ENCODE measurements around the gene SLC9A8. TPM values are rescaled to one million over a fixed set of nuclear protein-coding genes. Genes with fewer than 3 reads are reported as not detected.

Gene SLC9A8
- total and polyA plus RNA-seq, 9 of the 15 experiments (the other 6 are each of a cell fraction or from before 2014, with no cell fraction given) = 0.56 to 9.7 (median 5.0) TPM

DNA sequence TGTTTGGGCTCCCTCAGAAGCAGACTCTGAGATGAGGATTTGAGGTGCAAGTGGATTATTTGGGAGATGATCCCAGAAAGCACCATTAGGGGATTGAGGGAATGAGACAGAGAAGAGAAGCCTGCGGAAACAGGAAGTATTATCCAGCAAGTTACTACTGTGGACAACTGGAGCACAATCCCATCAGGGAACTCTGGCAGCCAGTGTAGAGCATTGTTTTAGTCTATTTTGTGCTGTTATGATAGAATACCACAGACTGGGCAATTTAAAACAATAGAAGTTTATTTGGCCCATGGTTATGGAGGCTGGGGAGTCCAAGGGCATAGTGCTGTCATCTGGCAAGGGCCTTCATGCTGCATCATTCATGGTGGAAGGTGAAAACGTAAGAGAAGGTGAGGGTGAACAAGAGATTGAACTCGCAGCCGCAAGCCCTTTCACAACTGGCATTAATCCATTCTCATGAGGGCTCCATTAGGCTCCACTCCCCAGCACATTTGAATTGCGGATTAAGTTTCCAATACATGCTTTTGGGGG is 43.5 kb upstream of the SLC9A8 start:
- 93% methylated on average over 5 of the region's 5 CpGs for WGBS (ENCODE audit: insufficient coverage, low coverage, missing lambda C conversion rate)
- H3K27ac ChIP-seq (ENCODE audit: extremely low read depth, low read depth, low read length) = no peak overlapping the region
- POLR2A ChIA-PET = no interaction called here
- H2AFZ ChIP-seq (ENCODE audit: low read depth, low read length) = peak overlapping the region; percentile 79
- H3K9me1 ChIP-seq (ENCODE audit: control insufficient read depth, insufficient read depth, low read length) = no peaks in the 10 kb centered on the region
- H3K79me2 ChIP-seq (ENCODE audit: control insufficient read depth, insufficient read depth, low read length) = no peaks in the 10 kb centered on the region
- no peak for DNase-seq (ENCODE audit: extremely low read depth in 1 of 4, low spot score in 3 of 4)
- ATAC-seq = no peak
- no peaks in the 10 kb centered on the region for H3K27me3 ChIP-seq (ENCODE audit: control insufficient read depth in 2 of 2, insufficient read depth in 2 of 2, low read length in 2 of 2)
- no peaks in the 10 kb centered on the region for H4K20me1 ChIP-seq (replicated peaks; ENCODE audit: control insufficient read depth, insufficient read depth, low read length)
- no peak overlapping the region for H3K4me3 ChIP-seq
- no peak overlapping the region for H3K9ac ChIP-seq (ENCODE audit: insufficient read depth in 1 of 2, low read depth in 2 of 2, low read length in 2 of 2)
- intact Hi-C loops (cut with micrococcal nuclease) = loop anchor here (5.0 kb wide), 2 partner anchors 43 to 57 kb away; partner anchors contain the start of genes B4GALT5 and SLC9A8
- no peaks in the 10 kb centered on the region for H3K9me3 ChIP-seq (replicated peaks; ENCODE audit: control insufficient read depth, insufficient read depth, low read depth, low read length)
- BruUV-seq (replicated peaks) = no TSS peak
- peaks cover 16 to 44% of the 10 kb centered on the region in 2 experiments for H3K4me1 ChIP-seq (replicated peaks in 1 of 2; ENCODE audit: control insufficient read depth in 2 of 2, insufficient read depth in 2 of 2, low read length in 2 of 2)
- CTCF ChIA-PET (ENCODE audit: low intra/inter-chr PET ratio) = no interaction called here
- H3K4me2 ChIP-seq (ENCODE audit: insufficient read depth, low read length) = no peak overlapping the region
- FAIRE-seq = no peak
- H3K36me3 ChIP-seq (ENCODE audit: control insufficient read depth, insufficient read depth, low read length) = no peaks in the 10 kb centered on the region
- in situ Hi-C loops (cut with MboI) = no loop called here
- TF ChIP-seq ADNP (tag; IDR thresholded peaks at IDR 0.05) = no peak
- TF ChIP-seq, protein P1, sequence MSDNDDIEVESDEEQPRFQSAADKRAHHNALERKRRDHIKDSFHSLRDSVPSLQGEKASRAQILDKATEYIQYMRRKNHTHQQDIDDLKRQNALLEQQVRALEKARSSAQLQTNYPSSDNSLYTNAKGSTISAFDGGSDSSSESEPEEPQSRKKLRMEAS (CRISPR knock-in tag; IDR thresholded peaks at IDR 0.05) = no peak
- TF ChIP-seq, protein P2, sequence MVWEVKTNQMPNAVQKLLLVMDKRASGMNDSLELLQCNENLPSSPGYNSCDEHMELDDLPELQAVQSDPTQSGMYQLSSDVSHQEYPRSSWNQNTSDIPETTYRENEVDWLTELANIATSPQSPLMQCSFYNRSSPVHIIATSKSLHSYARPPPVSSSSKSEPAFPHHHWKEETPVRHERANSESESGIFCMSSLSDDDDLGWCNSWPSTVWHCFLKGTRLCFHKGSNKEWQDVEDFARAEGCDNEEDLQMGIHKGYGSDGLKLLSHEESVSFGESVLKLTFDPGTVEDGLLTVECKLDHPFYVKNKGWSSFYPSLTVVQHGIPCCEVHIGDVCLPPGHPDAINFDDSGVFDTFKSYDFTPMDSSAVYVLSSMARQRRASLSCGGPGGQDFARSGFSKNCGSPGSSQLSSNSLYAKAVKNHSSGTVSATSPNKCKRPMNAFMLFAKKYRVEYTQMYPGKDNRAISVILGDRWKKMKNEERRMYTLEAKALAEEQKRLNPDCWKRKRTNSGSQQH (CRISPR knock-in tag; IDR thresholded peaks at IDR 0.05) = no peak
- TF ChIP-seq OTX1 (CRISPR knock-in tag; IDR thresholded peaks at IDR 0.05) = no peak
- no peak for TF ChIP-seq ZNF133 (CRISPR knock-in tag; IDR thresholded peaks at IDR 0.05)
- no peak for TF ChIP-seq GTF2A2 (tag; IDR thresholded peaks at IDR 0.05)
- no peak for TF ChIP-seq ZC3H8 (IDR thresholded peaks at IDR 0.05)
- TF ChIP-seq, protein P3, sequence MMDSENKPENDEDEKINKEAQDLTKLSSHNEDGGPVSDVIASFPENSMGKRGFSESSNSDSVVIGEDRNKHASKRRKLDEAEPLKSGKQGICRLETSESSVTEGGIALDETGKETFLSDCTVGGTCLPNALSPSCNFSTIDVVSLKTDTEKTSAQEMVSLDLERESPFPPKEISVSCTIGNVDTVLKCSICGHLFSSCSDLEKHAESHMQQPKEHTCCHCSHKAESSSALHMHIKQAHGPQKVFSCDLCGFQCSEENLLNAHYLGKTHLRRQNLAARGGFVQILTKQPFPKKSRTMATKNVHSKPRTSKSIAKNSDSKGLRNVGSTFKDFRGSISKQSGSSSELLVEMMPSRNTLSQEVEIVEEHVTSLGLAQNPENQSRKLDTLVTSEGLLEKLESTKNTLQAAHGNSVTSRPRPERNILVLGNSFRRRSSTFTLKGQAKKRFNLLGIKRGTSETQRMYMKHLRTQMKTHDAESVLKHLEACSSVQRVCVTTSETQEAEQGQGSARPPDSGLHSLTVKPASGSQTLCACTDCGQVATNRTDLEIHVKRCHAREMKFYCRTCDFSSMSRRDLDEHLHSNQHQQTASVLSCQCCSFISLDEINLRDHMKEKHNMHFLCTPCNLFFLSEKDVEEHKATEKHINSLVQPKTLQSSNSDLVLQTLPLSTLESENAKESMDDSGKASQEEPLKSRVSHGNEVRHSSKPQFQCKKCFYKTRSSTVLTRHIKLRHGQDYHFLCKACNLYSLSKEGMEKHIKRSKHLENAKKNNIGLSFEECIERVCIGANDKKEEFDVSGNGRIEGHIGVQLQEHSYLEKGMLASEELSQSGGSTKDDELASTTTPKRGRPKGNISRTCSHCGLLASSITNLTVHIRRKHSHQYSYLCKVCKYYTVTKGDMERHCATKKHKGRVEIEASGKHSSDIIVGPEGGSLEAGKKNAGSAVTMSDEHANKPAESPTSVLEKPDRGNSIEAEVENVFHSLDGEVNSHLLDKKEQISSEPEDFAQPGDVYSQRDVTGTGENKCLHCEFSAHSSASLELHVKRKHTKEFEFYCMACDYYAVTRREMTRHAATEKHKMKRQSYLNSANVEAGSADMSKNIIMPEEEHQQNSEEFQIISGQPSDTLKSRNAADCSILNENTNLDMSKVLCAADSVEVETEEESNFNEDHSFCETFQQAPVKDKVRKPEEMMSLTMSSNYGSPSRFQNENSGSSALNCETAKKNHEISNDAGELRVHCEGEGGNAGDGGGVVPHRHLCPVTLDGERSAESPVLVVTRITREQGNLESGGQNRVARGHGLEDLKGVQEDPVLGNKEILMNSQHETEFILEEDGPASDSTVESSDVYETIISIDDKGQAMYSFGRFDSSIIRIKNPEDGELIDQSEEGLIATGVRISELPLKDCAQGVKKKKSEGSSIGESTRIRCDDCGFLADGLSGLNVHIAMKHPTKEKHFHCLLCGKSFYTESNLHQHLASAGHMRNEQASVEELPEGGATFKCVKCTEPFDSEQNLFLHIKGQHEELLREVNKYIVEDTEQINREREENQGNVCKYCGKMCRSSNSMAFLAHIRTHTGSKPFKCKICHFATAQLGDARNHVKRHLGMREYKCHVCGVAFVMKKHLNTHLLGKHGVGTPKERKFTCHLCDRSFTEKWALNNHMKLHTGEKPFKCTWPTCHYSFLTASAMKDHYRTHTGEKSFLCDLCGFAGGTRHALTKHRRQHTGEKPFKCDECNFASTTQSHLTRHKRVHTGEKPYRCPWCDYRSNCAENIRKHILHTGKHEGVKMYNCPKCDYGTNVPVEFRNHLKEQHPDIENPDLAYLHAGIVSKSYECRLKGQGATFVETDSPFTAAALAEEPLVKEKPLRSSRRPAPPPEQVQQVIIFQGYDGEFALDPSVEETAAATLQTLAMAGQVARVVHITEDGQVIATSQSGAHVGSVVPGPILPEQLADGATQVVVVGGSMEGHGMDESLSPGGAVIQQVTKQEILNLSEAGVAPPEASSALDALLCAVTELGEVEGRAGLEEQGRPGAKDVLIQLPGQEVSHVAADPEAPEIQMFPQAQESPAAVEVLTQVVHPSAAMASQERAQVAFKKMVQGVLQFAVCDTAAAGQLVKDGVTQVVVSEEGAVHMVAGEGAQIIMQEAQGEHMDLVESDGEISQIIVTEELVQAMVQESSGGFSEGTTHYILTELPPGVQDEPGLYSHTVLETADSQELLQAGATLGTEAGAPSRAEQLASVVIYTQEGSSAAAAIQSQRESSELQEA (IDR thresholded peaks at IDR 0.05; ENCODE audit: low read depth) = no peak
- no peak for TF ChIP-seq TARDBP (IDR thresholded peaks at IDR 0.05)
- TF ChIP-seq CHD1 (IDR thresholded peaks at IDR 0.05; ENCODE audit: low read length) = no peak
- no peak for TF ChIP-seq FIP1L1 (IDR thresholded peaks at IDR 0.05; ENCODE audit: low read depth, low read length, poor library complexity, severe bottlenecking)
- TF ChIP-seq ZFP1 (CRISPR knock-in tag; IDR thresholded peaks at IDR 0.05) = no peak

All from K562 (cell line).